ENCODE results near the gene CSAD.
"Not testable (repeated sequence)": the region's sequence is repeated elsewhere in the genome, so short reads cannot be mapped to it uniquely, and the experiment has no call there.

CSAD gene

GRCh38 chr12:53207042-53207441, 26.3 kb upstream of the CSAD start, which contains the start of gene ITGB7:
Gene ITGB7 (minus strand): TSS chr12:53207251. CDS start chr12:53200443, 6,808 bp downstream.
- peaks cover 17% of the 10 kb centered on the region for H3K36me3 ChIP-seq (ENCODE audit: control insufficient read depth, insufficient read depth, low read length)
- H3K27ac ChIP-seq (ENCODE audit: low read depth, low read length), result no peak within 1 kb of the TSS
- H3K4me1 ChIP-seq (ENCODE audit: control insufficient read depth, insufficient read depth, low read length), result no peaks in the 10 kb centered on the region
- no peak within 1 kb of the TSS for H3K4me3 ChIP-seq (ENCODE audit: low read depth, low read length)
- H3K27me3 ChIP-seq (ENCODE audit: control insufficient read depth, insufficient read depth, low read length), result no peaks in the 10 kb centered on the region; the same call in 1 of the 2 replicates
- no peak within 1 kb of the TSS for H3K9ac ChIP-seq (ENCODE audit: low read length)
- H3K9me3 ChIP-seq (ENCODE audit: control insufficient read depth, insufficient read depth, low read depth, low read length), result no peaks in the 10 kb centered on the region

GRCh38 chr12:53205747-53206419, 25.2 kb upstream of the CSAD start:
- Histone ChIP-seq H3K4me3 (ENCODE audit: low read depth, low read length) (no peak overlapping the region), H3K27me3 (ENCODE audit: control insufficient read depth, insufficient read depth, low read length) (peaks cover 7% of the 10 kb centered on the region; the same call in 1 of the 2 replicates), H3K9me3 (ENCODE audit: control insufficient read depth, insufficient read depth, low read depth, low read length) (no peaks in the 10 kb centered on the region), H3K27ac (ENCODE audit: low read depth, low read length) (no peak overlapping the region), H3K9ac (ENCODE audit: low read length) (no peak overlapping the region), H3K4me1 (ENCODE audit: control insufficient read depth, insufficient read depth, low read length) (no peaks in the 10 kb centered on the region), H3K36me3 (ENCODE audit: control insufficient read depth, insufficient read depth, low read length) (peaks cover 7% of the 10 kb centered on the region)

- Histone ChIP-seq H3K4me3 (ENCODE audit: low read depth, low read length) (no peak overlapping the region), H3K27ac (ENCODE audit: low read depth, low read length) (no peak overlapping the region), H3K27me3 (ENCODE audit: control insufficient read depth, insufficient read depth, low read length) (peaks cover 18% of the 10 kb centered on the region), H3K36me3 (ENCODE audit: control insufficient read depth, insufficient read depth, low read length) (no peaks in the 10 kb centered on the region), H3K9me3 (ENCODE audit: control insufficient read depth, insufficient read depth, low read depth, low read length) (no peaks in the 10 kb centered on the region), H3K9ac (ENCODE audit: low read length) (no peak overlapping the region), H3K4me1 (ENCODE audit: control insufficient read depth, insufficient read depth, low read length) (no peaks in the 10 kb centered on the region)
Measured at GRCh38 chr12:53204351-53204750, 23.6 kb upstream of the CSAD start.

- H3K9me3 ChIP-seq (ENCODE audit: control insufficient read depth, insufficient read depth, low read depth, low read length); H3K27ac ChIP-seq (ENCODE audit: low read depth, low read length); H3K4me1 ChIP-seq (ENCODE audit: control insufficient read depth, insufficient read depth, low read length); H3K36me3 ChIP-seq (ENCODE audit: control insufficient read depth, insufficient read depth, low read length); H3K4me3 ChIP-seq (ENCODE audit: low read depth, low read length); H3K9ac ChIP-seq (ENCODE audit: low read length): not testable (repeated sequence)
- peaks cover 37% of the 10 kb centered on the region for H3K27me3 ChIP-seq (ENCODE audit: control insufficient read depth, insufficient read depth, low read length)
Measured at GRCh38 chr12:53202316-53202715, 21.6 kb upstream of the CSAD start.

- Histone ChIP-seq H3K27ac (ENCODE audit: low read depth, low read length) (no peak overlapping the region), H3K4me3 (ENCODE audit: low read depth, low read length) (no peak overlapping the region), H3K9ac (ENCODE audit: low read length) (no peak overlapping the region), H3K4me1 (ENCODE audit: control insufficient read depth, insufficient read depth, low read length) (peaks cover 8% of the 10 kb centered on the region; the same call in 1 of the 2 replicates), H3K9me3 (ENCODE audit: control insufficient read depth, insufficient read depth, low read depth, low read length) (no peaks in the 10 kb centered on the region), H3K27me3 (ENCODE audit: control insufficient read depth, insufficient read depth, low read length) (peaks cover 44% of the 10 kb centered on the region), H3K36me3 (ENCODE audit: control insufficient read depth, insufficient read depth, low read length) (no peaks in the 10 kb centered on the region)
Measured at GRCh38 chr12:53201639-53202038, 20.9 kb upstream of the CSAD start.

- Histone ChIP-seq H3K27ac (ENCODE audit: low read depth, low read length) (no peak overlapping the region), H3K9me3 (ENCODE audit: control insufficient read depth, insufficient read depth, low read depth, low read length) (no peaks in the 10 kb centered on the region), H3K4me3 (ENCODE audit: low read depth, low read length) (no peak overlapping the region), H3K9ac (ENCODE audit: low read length) (no peak overlapping the region), H3K27me3 (ENCODE audit: control insufficient read depth, insufficient read depth, low read length) (peaks cover 49% of the 10 kb centered on the region), H3K4me1 (ENCODE audit: control insufficient read depth, insufficient read depth, low read length) (peaks cover 8% of the 10 kb centered on the region; the same call in 1 of the 2 replicates), H3K36me3 (ENCODE audit: control insufficient read depth, insufficient read depth, low read length) (no peaks in the 10 kb centered on the region)
Measured at GRCh38 chr12:53201177-53201541, 20.4 kb upstream of the CSAD start.

- no peaks in the 10 kb centered on the region for H3K9me3 ChIP-seq (ENCODE audit: control insufficient read depth, insufficient read depth, low read depth, low read length)
- H3K36me3 ChIP-seq (ENCODE audit: control insufficient read depth, insufficient read depth, low read length), result no peaks in the 10 kb centered on the region
- no peak overlapping the region for H3K9ac ChIP-seq (ENCODE audit: low read length)
- peaks cover 8% of the 10 kb centered on the region; the same call in 1 of the 2 replicates for H3K4me1 ChIP-seq (ENCODE audit: control insufficient read depth, insufficient read depth, low read length)
- no peak overlapping the region for H3K4me3 ChIP-seq (ENCODE audit: low read depth, low read length)
- no peak overlapping the region for H3K27ac ChIP-seq (ENCODE audit: low read depth, low read length)
- peaks cover 54% of the 10 kb centered on the region for H3K27me3 ChIP-seq (ENCODE audit: control insufficient read depth, insufficient read depth, low read length)
Measured at GRCh38 chr12:53200458-53201176, 19.9 kb upstream of the CSAD start.

- Histone ChIP-seq H3K27me3 (ENCODE audit: control insufficient read depth, insufficient read depth, low read length) (peaks cover 60% of the 10 kb centered on the region), H3K36me3 (ENCODE audit: control insufficient read depth, insufficient read depth, low read length) (no peaks in the 10 kb centered on the region), H3K27ac (ENCODE audit: low read depth, low read length) (no peak overlapping the region), H3K4me3 (ENCODE audit: low read depth, low read length) (no peak overlapping the region), H3K4me1 (ENCODE audit: control insufficient read depth, insufficient read depth, low read length) (peaks cover 8% of the 10 kb centered on the region; the same call in 1 of the 2 replicates), H3K9ac (ENCODE audit: low read length) (no peak overlapping the region), H3K9me3 (ENCODE audit: control insufficient read depth, insufficient read depth, low read depth, low read length) (no peaks in the 10 kb centered on the region)
Measured at GRCh38 chr12:53200107-53200457, 19.4 kb upstream of the CSAD start.

- Histone ChIP-seq H3K4me1 (ENCODE audit: control insufficient read depth, insufficient read depth, low read length) (peaks cover 8% of the 10 kb centered on the region; the same call in 1 of the 2 replicates), H3K36me3 (ENCODE audit: control insufficient read depth, insufficient read depth, low read length) (no peaks in the 10 kb centered on the region), H3K9ac (ENCODE audit: low read length) (no peak overlapping the region), H3K27me3 (ENCODE audit: control insufficient read depth, insufficient read depth, low read length) (peaks cover 64% of the 10 kb centered on the region), H3K27ac (ENCODE audit: low read depth, low read length) (no peak overlapping the region), H3K4me3 (ENCODE audit: low read depth, low read length) (no peak overlapping the region), H3K9me3 (ENCODE audit: control insufficient read depth, insufficient read depth, low read depth, low read length) (no peaks in the 10 kb centered on the region)
Measured at GRCh38 chr12:53199700-53200099, 19.0 kb upstream of the CSAD start.

GRCh38 chr12:53198486-53199110, 17.9 kb upstream of the CSAD start:
- Histone ChIP-seq H3K9me3 (ENCODE audit: control insufficient read depth, insufficient read depth, low read depth, low read length) (no peaks in the 10 kb centered on the region), H3K27me3 (ENCODE audit: control insufficient read depth, insufficient read depth, low read length) (peaks cover 75% of the 10 kb centered on the region), H3K4me3 (ENCODE audit: low read depth, low read length) (no peak overlapping the region), H3K4me1 (ENCODE audit: control insufficient read depth, insufficient read depth, low read length) (peaks cover 8% of the 10 kb centered on the region; the same call in 1 of the 2 replicates), H3K36me3 (ENCODE audit: control insufficient read depth, insufficient read depth, low read length) (no peaks in the 10 kb centered on the region), H3K9ac (ENCODE audit: low read length) (no peak overlapping the region), H3K27ac (ENCODE audit: low read depth, low read length) (no peak overlapping the region)
